K562 (cell line): ENCODE results near the gene ALDH18A1. TPM values are rescaled to one million over a fixed set of nuclear protein-coding genes. Genes with fewer than 3 reads are reported as not detected.

Experiments
- ATAC-seq: fragments of 200-7000 bp; cut with Tn5 transposase; 3 replicates; pipeline ENCODE4 v1.9.1; 2020; ENCODE audit warnings: moderate library complexity
- Bru-seq: library from RNA; stranded (reverse); fragments of 400-500 nt; gene quantifications from one replicate; lab custom pipeline; 2021; lab: Mats Ljungman, UMichigan
- BruChase-seq, 2 experiments: library from RNA; stranded (reverse); fragments of 400-500 nt; gene quantifications; one replicate each; lab custom pipeline; 2021; lab: Mats Ljungman, UMichigan
- BruUV-seq: library from RNA; stranded (reverse); fragments of 400-500 nt; replicated peaks from 2 replicates; lab custom pipeline; 2021; lab: Mats Ljungman, UMichigan
- CTCF ChIA-PET: fragments of 300-600 bp; formaldehyde crosslinking; extraction: SDS; loops from one replicate; lab custom pipeline; 2021; ENCODE audit warnings: low intra/inter-chr PET ratio; lab: Yijun Ruan, JAX
- POLR2A ChIA-PET: fragments of 300-600, 350-650 bp; sonication (Branson Sonifier 250); formaldehyde crosslinking; extraction: SDS; loops from one replicate; lab custom pipeline; 2021; ENCODE audit warnings: antibody characterized with exemption, inconsistent platforms; lab: Yijun Ruan, JAX
- DNase-seq, 4 experiments: peaks; one replicate each; pipeline versions ENCODE4 v3.0.0 to v3.0.0-alpha.2; 2011 to 2018; ENCODE audit warnings: low spot score in 3 of 4, mixed read lengths in 3 of 4; ENCODE audit errors: extremely low read depth in 1 of 4
- FAIRE-seq: peaks from 2 replicates; lab custom pipeline; 2011; peaks lifted over from hg19 to GRCh38; lab: Jason Lieb, UNC
- H2AFZ ChIP-seq: 2 replicates; pipeline ENCODE4 v1.6.0; 2011; ENCODE audit warnings: low read depth, low read length, control low read depth, inconsistent platforms
- H3K27ac ChIP-seq: fragments of 200-600 bp; 3 replicates; pipeline ENCODE4 v1.8.0; 2011; ENCODE audit warnings: low read depth, mild to moderate bottlenecking, control low read depth, inconsistent platforms, low read length, moderate library complexity, mixed read lengths; ENCODE audit errors: extremely low read depth
- H3K27me3 ChIP-seq, 2 experiments: fragments of 300-600 bp in 1 of 2; 2 replicates in 1 of 2; 3 replicates in 1 of 2; pipeline versions ENCODE4 v1.6.0 to v1.8.0; 2011; ENCODE audit warnings: inconsistent platforms in 2 of 2, low read length in 2 of 2, mild to moderate bottlenecking in 1 of 2, mixed read lengths in 1 of 2, moderate library complexity in 1 of 2; ENCODE audit not compliant: control insufficient read depth in 2 of 2, insufficient read depth in 2 of 2
- H3K36me3 ChIP-seq: fragments of 300-600 bp; 3 replicates; pipeline ENCODE4 v1.8.0; 2011; ENCODE audit warnings: mild to moderate bottlenecking, low read length, inconsistent platforms; ENCODE audit not compliant: control insufficient read depth, insufficient read depth
- H3K4me1 ChIP-seq, 2 experiments: fragments of 200-600 bp in 1 of 2; replicated peaks in 1 of 2; 2 replicates in 1 of 2; 3 replicates in 1 of 2; pipeline versions ENCODE4 v1.5.1 to v1.8.0; 2011; ENCODE audit warnings: inconsistent platforms in 2 of 2, low read length in 2 of 2, mild to moderate bottlenecking in 1 of 2, mixed read lengths in 1 of 2, moderate library complexity in 1 of 2; ENCODE audit not compliant: control insufficient read depth in 2 of 2, insufficient read depth in 2 of 2
- H3K4me2 ChIP-seq: 2 replicates; pipeline ENCODE4 v1.6.1; 2011; ENCODE audit warnings: low read length, control low read depth, inconsistent platforms, mixed read lengths; ENCODE audit not compliant: insufficient read depth
- H3K4me3 ChIP-seq: fragments of 200-600 bp; sonication (generic), shearing (Covaris generic); 2 replicates; pipeline ENCODE4 v1.5.1; 2016; ENCODE audit warnings: control low read depth, inconsistent platforms
- H3K79me2 ChIP-seq: fragments of 200-600 bp; 3 replicates; pipeline ENCODE4 v1.8.0; 2011; ENCODE audit warnings: low read length, inconsistent platforms; ENCODE audit not compliant: control insufficient read depth, insufficient read depth
- H3K9ac ChIP-seq, 2 experiments: 2 replicates each; pipeline versions ENCODE4 v1.6.0 to v1.6.1; 2011; ENCODE audit warnings: low read depth in 2 of 2, low read length in 2 of 2, control low read depth in 1 of 2, inconsistent platforms in 1 of 2, mild to moderate bottlenecking in 1 of 2, mixed read lengths in 1 of 2; ENCODE audit not compliant: insufficient read depth in 1 of 2
- H3K9me1 ChIP-seq: one replicate; pipeline ENCODE4 v1.6.0; 2011; ENCODE audit warnings: inconsistent platforms, mild to moderate bottlenecking, low read length, moderate library complexity; ENCODE audit not compliant: control insufficient read depth, insufficient read depth
- H3K9me3 ChIP-seq: replicated peaks from 2 replicates; pipeline ENCODE4 v1.5.1; 2011; ENCODE audit warnings: low read depth, low read length, inconsistent platforms; ENCODE audit not compliant: control insufficient read depth, insufficient read depth
- H4K20me1 ChIP-seq: replicated peaks from 2 replicates; pipeline ENCODE4 v1.6.1; 2011; ENCODE audit warnings: low read length, inconsistent platforms, mixed read lengths; ENCODE audit not compliant: control insufficient read depth, insufficient read depth
- MITF ChIP-seq: IDR thresholded peaks from 2 replicates; pipeline ENCODE4 v1.6.1; 2014; ENCODE audit warnings: antibody characterized with exemption
- NCOA4 ChIP-seq: fragments of 450-650 bp; IDR thresholded peaks from 2 replicates; pipeline ENCODE4 v1.6.1; 2018; ENCODE audit warnings: mild to moderate bottlenecking; ENCODE audit not compliant: partially characterized antibody
- NUFIP1 ChIP-seq: fragments of 450-650 bp; IDR thresholded peaks from 2 replicates; pipeline ENCODE4 v1.6.1; 2018; ENCODE audit not compliant: partially characterized antibody
- PHF8 ChIP-seq: fragments of 200-600 bp; sonication (generic); IDR thresholded peaks from 2 replicates; pipeline ENCODE4 v1.6.1; 2012; ENCODE audit warnings: mixed run types, mild to moderate bottlenecking, inconsistent platforms, low read length, moderate library complexity, borderline replicate concordance
- RB1 ChIP-seq: fragments of 450-650 bp; IDR thresholded peaks from 2 replicates; pipeline ENCODE4 v1.6.1; 2017; ENCODE audit warnings: low read depth, mild to moderate bottlenecking
- U2AF2 ChIP-seq: fragments of 200-400 bp; formaldehyde crosslinking; optimal IDR thresholded peaks from 2 replicates; pipeline ENCODE3; 2017; ENCODE audit warnings: low read depth, mild to moderate bottlenecking, low read length
- WGBS: fragments of 100-300 bp; shearing (Covaris generic); methylation state at CpG from one replicate; pipeline ENCODE4 v1.1.6; 2016; ENCODE audit warnings: low coverage, mixed read lengths; ENCODE audit not compliant: insufficient coverage; ENCODE audit errors: missing lambda C conversion rate; 5-methylcytosine and 5-hydroxymethylcytosine counted together
- in situ Hi-C: fragments of 300-500 bp; cut with MboI; formaldehyde crosslinking; loops from 4 replicates; pipeline ENCODE4 v1.15.0; 2018; ENCODE audit warnings: inconsistent platforms, mixed read lengths
- intact Hi-C: fragments of 100-400 bp; cut with micrococcal nuclease; formaldehyde crosslinking; loops from 2 replicates; pipeline ENCODE4 v1.14.2; 2022
- long read RNA-seq, 3 experiments: library from polyadenylated mRNA in 2 of 3; library from RNA in 1 of 3; unstranded in 2 of 3; stranded (forward) in 1 of 3; transcript quantifications; one replicate each; pipeline ENCODE4 v2.0.0, GENCODE V29; 2019 to 2022
- polyA minus RNA-seq, 3 experiments: library from RNA; depleted of rRNA, polyadenylated mRNA; stranded (reverse); fragments of >200 nt; gene quantifications; 2 replicates each; pipeline ENCODE4 v1.2.3, GENCODE V29; 2011
- polyA plus RNA-seq, 8 experiments: library from polyadenylated mRNA; depleted of rRNA in 4 of 8; stranded (reverse) in 5 of 8; unstranded in 3 of 8; fragments of >200 nt; fragmentation: Nextera tagmentation in 2 of 8; fragmentation: Illumina TruSeq in 1 of 8; extraction: Ambion mirVana in 2 of 8; extraction: Trizol in 1 of 8; gene quantifications; 2 replicates each; pipeline versions ENCODE4 v1.2.1 to v1.2.3, GENCODE V29; 2011 to 2014; ENCODE audit warnings: inconsistent platforms in 1 of 8, missing spikeins in 1 of 8
- total RNA-seq, 7 experiments: library from RNA; depleted of rRNA in 6 of 7; stranded (reverse); fragments of >200 nt in 6 of 7; fragmentation: Illumina TruSeq in 2 of 7; extraction: Trizol in 2 of 7; gene quantifications; 2 replicates each; pipeline versions ENCODE4 v1.2.1 to v1.2.3, GENCODE V29; 2011 to 2021; ENCODE audit warnings: low replicate concordance in 1 of 7

The ALDH18A1 gene
- total RNA-seq (2011; cell fraction: chromatin; rRNA removed; ENCODE audit: low replicate concordance) = 22.7 and 31.3 TPM in 2 replicates
- total RNA-seq (2011; cell fraction: nucleolus; rRNA removed) = 22.3 and 28.0 TPM in 2 replicates
- total RNA-seq (2011; cell fraction: nucleoplasm; rRNA removed) = 25.1 and 29.5 TPM in 2 replicates
- total RNA-seq (2014; rRNA removed) (43.8 and 49.6 TPM in 2 replicates), total RNA-seq (2014; rRNA removed; fragmentation: Illumina TruSeq; extraction: Trizol) (44.9 and 46.0 TPM in 2 replicates), total RNA-seq (2015; rRNA removed; fragmentation: Illumina TruSeq; extraction: Trizol) (41.3 and 42.4 TPM in 2 replicates), total RNA-seq (2021) (64.0 and 64.8 TPM in 2 replicates), polyA plus RNA-seq (2011; rRNA removed) (62.1 and 83.3 TPM in 2 replicates), polyA plus RNA-seq (2014; fragmentation: Illumina TruSeq; extraction: Trizol) (53.7 and 68.0 TPM in 2 replicates), polyA plus RNA-seq (2014; fragmentation: Nextera tagmentation; extraction: Ambion mirVana) (10 to 100 TPM; 12.0 to 25.9 TPM), polyA plus RNA-seq (2014; rRNA removed) (40.8 and 47.8 TPM in 2 replicates), polyA minus RNA-seq (2011; rRNA and poly(A)+ RNA removed) (76.7 and 98.8 TPM in 2 replicates), Bru-seq, nascent RNA (percentile 76 among the genes with signal in this experiment), BruChase-seq, experiment 1, labeled RNA remaining after a 2-hour chase (percentile 71 among the genes with signal in this experiment), BruChase-seq, experiment 2, labeled RNA remaining after a 6-hour chase (percentile 72 among the genes with signal in this experiment)
- 50.0 and 61.4 TPM in 2 replicates for polyA plus RNA-seq (2011; cell fraction: cytosol; rRNA removed)
- 127 and 162 TPM in 2 replicates for polyA plus RNA-seq (2011; cell fraction: nucleus; rRNA removed)
- 27.1 and 35.3 TPM in 2 replicates for polyA plus RNA-seq (2012)
- polyA minus RNA-seq (2011; cell fraction: cytosol; rRNA and poly(A)+ RNA removed) = 42.9 and 46.0 TPM in 2 replicates
- 30.8 and 57.2 TPM in 2 replicates for polyA minus RNA-seq (2011; cell fraction: nucleus; rRNA and poly(A)+ RNA removed)
- long read RNA-seq, experiment 1, transcript ALDH18A1-202 (18 exons, 3,359 nt) = major isoform, 156 of 322 reads
- long read RNA-seq, experiment 1, transcript ALDH18A1-201 (18 exons, 3,337 nt) = minor isoform, 17 of 322 reads
- long read RNA-seq, experiment 1, partial matches to known transcripts = 107 of 322 reads
- long read RNA-seq, experiment 1, other reads (novel, unspliced or antisense) = 42 of 322 reads
- long read RNA-seq, experiment 2, transcript ALDH18A1-202 (18 exons, 3,359 nt) = major isoform, 19 of 49 reads
- long read RNA-seq, experiment 2, partial matches to known transcripts = 26 of 49 reads
- long read RNA-seq, experiment 2, other reads (novel, unspliced or antisense) = 4 of 49 reads
- long read RNA-seq, experiment 3, transcript ALDH18A1-201 (18 exons, 3,337 nt) = minor isoform, 6 of 47 reads
- long read RNA-seq, experiment 3, transcript ALDH18A1-202 (18 exons, 3,359 nt) = major isoform, 33 of 47 reads
- long read RNA-seq, experiment 3, partial matches to known transcripts = 6 of 47 reads
- long read RNA-seq, experiment 3, other reads (novel, unspliced or antisense) = 2 of 47 reads

GRCh38 chr10:95656291-95657164, at the start of gene ALDH18A1:
Gene ALDH18A1 (minus strand): TSS chr10:95656711. CDS start chr10:95653377, 3,334 bp downstream.
- FAIRE-seq (peak; percentile 74), DNase-seq (peak; percentile 89 to 92 (median 90)), ATAC-seq (peak; percentile 97)
- H3K4me3 ChIP-seq = peak within 1 kb of the TSS; percentile 77
- in situ Hi-C loops (no loop called here), intact Hi-C loops (no loop called here)
- peaks cover 2 to 12% of the 10 kb centered on the region in 2 experiments; a peak in 3 of 5 replicates for H3K4me1 ChIP-seq
- H3K27ac ChIP-seq = peak within 1 kb of the TSS; percentile 80
- POLR2A ChIA-PET = interaction anchor here (0.5 to 0.7 kb wide), 2 partner anchors 16 to 100 kb away, joined by 3 read pairs; no protein-coding TSS in a partner anchor
- H3K79me2 ChIP-seq = peaks cover 23% of the 10 kb centered on the region
- peak within 1 kb of the TSS; percentile 84 to 96 for H3K9ac ChIP-seq
- H3K27me3 ChIP-seq = no peaks in the 10 kb centered on the region
- WGBS = under 1% methylated on average over 47 of the region's 83 CpGs
- CTCF ChIA-PET = no interaction called here
- H3K36me3 ChIP-seq = peaks cover 21% of the 10 kb centered on the region
- H4K20me1 ChIP-seq = no peaks in the 10 kb centered on the region
- H3K9me3 ChIP-seq = peaks cover 4% of the 10 kb centered on the region; the same call in 1 of the 2 replicates
- H3K4me2 ChIP-seq = peak within 1 kb of the TSS; percentile 94
- H3K9me1 ChIP-seq = no peaks in the 10 kb centered on the region
- peak within 1 kb of the TSS; percentile 95 for H2AFZ ChIP-seq
- BruUV-seq = no TSS peak
- TF ChIP-seq U2AF2 (no peak), PHF8 (peak; percentile 66; the same call in 1 of the 2 replicates), MITF (no peak), NUFIP1 (no peak), NCOA4 (no peak), RB1 (0 out of 2 replicates have a peak, but pooled peaks have one; percentile 10)
